GM12878 (cell line): ENCODE results near the gene CNOT10. TPM values are rescaled to one million over a fixed set of nuclear protein-coding genes. Genes with fewer than 3 reads are reported as not detected.

Experiments
- ATAC-seq: fragments of 200-7000 bp; cut with Tn5 transposase; 3 replicates; pipeline ENCODE4 v1.9.1; 2020; ENCODE audit warnings: mild to moderate bottlenecking, moderate library complexity
- BruUV-seq: library from RNA; stranded (reverse); fragments of 400-500 nt; replicated peaks from 2 replicates; lab custom pipeline; 2021; lab: Mats Ljungman, UMichigan
- CTCF ChIA-PET: fragments of 300-600 bp; sonication (Branson Sonifier 250); formaldehyde crosslinking; extraction: SDS; loops from one replicate; lab custom pipeline; 2021; ENCODE audit warnings: inconsistent platforms; lab: Yijun Ruan, JAX
- POLR2A ChIA-PET: fragments of 350-600 bp; formaldehyde crosslinking; extraction: SDS; loops from one replicate; lab custom pipeline; 2021; ENCODE audit warnings: inconsistent platforms; lab: Charles Lee
- RAD21 ChIA-PET: fragments of 300-600 bp; sonication (Branson Sonifier 250); formaldehyde crosslinking; loops from one replicate; lab custom pipeline; 2023; ENCODE audit warnings: antibody characterized with exemption; ENCODE audit not compliant: unreplicated experiment; lab: Charles Lee
- SMC1A ChIA-PET: fragments of 300-600 bp; sonication (Branson Sonifier 250); formaldehyde crosslinking; loops from one replicate; lab custom pipeline; 2023; ENCODE audit not compliant: unreplicated experiment, uncharacterized antibody; lab: Charles Lee
- DNase-seq: peaks from one replicate; pipeline ENCODE4 v3.0.0-alpha.2; 2011; ENCODE audit warnings: low read depth, low spot score
- FAIRE-seq: peaks from 3 replicates; lab custom pipeline; 2011; peaks lifted over from hg19 to GRCh38; lab: Jason Lieb, UNC
- H2AFZ ChIP-seq: 2 replicates; pipeline ENCODE4 v1.6.0; 2011; ENCODE audit warnings: low read depth, low read length, control low read depth; ENCODE audit not compliant: control insufficient read depth
- H3K27ac ChIP-seq: 2 replicates; pipeline ENCODE4 v1.5.1; 2011; ENCODE audit warnings: control low read depth; ENCODE audit not compliant: control insufficient read depth, insufficient read depth
- H3K27me3 ChIP-seq, 2 experiments: replicated peaks in 1 of 2; 2 replicates each; pipeline versions ENCODE4 v1.6.0 to v1.6.1; 2011; ENCODE audit warnings: low read length in 1 of 2; ENCODE audit not compliant: control insufficient read depth in 2 of 2, insufficient read depth in 2 of 2
- H3K36me3 ChIP-seq, 2 experiments: 2 replicates each; pipeline ENCODE4 v1.5.1; 2011; ENCODE audit warnings: low read length in 1 of 2; ENCODE audit not compliant: control insufficient read depth in 2 of 2, insufficient read depth in 2 of 2
- H3K4me1 ChIP-seq: 2 replicates; pipeline ENCODE4 v1.6.1; 2011; ENCODE audit warnings: mild to moderate bottlenecking, low read length, moderate library complexity, mixed read lengths; ENCODE audit not compliant: control insufficient read depth, insufficient read depth
- H3K4me2 ChIP-seq: 2 replicates; pipeline ENCODE4 v1.6.0; 2011; ENCODE audit warnings: control low read depth; ENCODE audit not compliant: control insufficient read depth, insufficient read depth
- H3K4me3 ChIP-seq: fragments of 200-600 bp; sonication (generic); 2 replicates; pipeline ENCODE4 v1.5.1; 2016
- H3K79me2 ChIP-seq: 2 replicates; pipeline ENCODE4 v1.6.0; 2011; ENCODE audit warnings: low read length; ENCODE audit not compliant: control insufficient read depth, insufficient read depth
- H3K9ac ChIP-seq: 2 replicates; pipeline ENCODE4 v1.8.0; 2011; ENCODE audit warnings: low read length, control low read depth, mixed read lengths; ENCODE audit not compliant: control insufficient read depth, insufficient read depth
- H3K9me3 ChIP-seq: replicated peaks from 3 replicates; pipeline ENCODE4 v1.5.1; 2011; ENCODE audit warnings: mild to moderate bottlenecking, low read length; ENCODE audit not compliant: control insufficient read depth, insufficient read depth
- H4K20me1 ChIP-seq: 2 replicates; pipeline ENCODE4 v1.6.0; 2011; ENCODE audit not compliant: control insufficient read depth, insufficient read depth
- BHLHE40 ChIP-seq, 2 experiments: fragments of 450-650 bp in 1 of 2; IDR thresholded peaks; 2 replicates each; pipeline ENCODE4 v1.6.1; 2011 to 2017; ENCODE audit warnings: low read depth in 2 of 2, borderline replicate concordance in 1 of 2, improper control_type of control experiment in 1 of 2, low read length in 1 of 2, mild to moderate bottlenecking in 1 of 2
- FOXM1 ChIP-seq: IDR thresholded peaks from 2 replicates; pipeline ENCODE4 v1.6.1; 2012; ENCODE audit warnings: low read depth, mild to moderate bottlenecking, inconsistent platforms, low read length, moderate library complexity
- IRF4 ChIP-seq: IDR thresholded peaks from 2 replicates; pipeline ENCODE4 v1.6.1; 2011; ENCODE audit warnings: low read depth, low read length
- KDM1A ChIP-seq: fragments of 200-600 bp; sonication (generic); IDR thresholded peaks from 2 replicates; pipeline ENCODE4 v1.6.1; 2016; ENCODE audit warnings: borderline replicate concordance
- MLLT1 ChIP-seq: fragments of 450-650 bp; IDR thresholded peaks from 2 replicates; pipeline ENCODE4 v1.6.1; 2016; ENCODE audit warnings: mild to moderate bottlenecking
- MTA3 ChIP-seq: IDR thresholded peaks from 2 replicates; pipeline ENCODE4 v1.6.1; 2012; ENCODE audit warnings: low read length, inconsistent platforms, borderline replicate concordance
- NFYA ChIP-seq: IDR thresholded peaks from 2 replicates; pipeline ENCODE4 v1.6.1; 2011; ENCODE audit warnings: low read depth, mild to moderate bottlenecking, low read length, improper control_type of control experiment, borderline replicate concordance
- POLR2AphosphoS5 ChIP-seq: IDR thresholded peaks from 2 replicates; pipeline ENCODE4 v1.6.1; 2011; ENCODE audit warnings: mild to moderate bottlenecking, low read length, inconsistent platforms
- RCOR1 ChIP-seq: conservative IDR thresholded peaks from 2 replicates; pipeline ENCODE4 v1.6.1; 2012; ENCODE audit warnings: low read depth, low read length, improper control_type of control experiment
- RUNX3 ChIP-seq: IDR thresholded peaks from 2 replicates; pipeline ENCODE4 v1.6.1; 2012; ENCODE audit warnings: low read length, inconsistent platforms
- SIN3A ChIP-seq: IDR thresholded peaks from 2 replicates; pipeline ENCODE4 v1.6.1; 2012; ENCODE audit warnings: low read depth, low read length, improper control_type of control experiment
- SPI1 ChIP-seq: IDR thresholded peaks from 2 replicates; pipeline ENCODE4 v1.6.1; 2011; ENCODE audit warnings: low read depth, mild to moderate bottlenecking, low read length, moderate library complexity, borderline replicate concordance; ENCODE audit not compliant: insufficient read depth
- ZNF622 ChIP-seq: fragments of 450-650 bp; IDR thresholded peaks from 2 replicates; pipeline ENCODE4 v1.6.1; 2017; ENCODE audit warnings: mild to moderate bottlenecking, inconsistent platforms
- WGBS: methylation state at CpG from one replicate; pipeline ENCODE4 v1.1.6; 2016; ENCODE audit warnings: low lambda C conversion rate; ENCODE audit not compliant: insufficient replicate concordance, insufficient coverage; ENCODE audit errors: missing lambda C conversion rate; 5-methylcytosine and 5-hydroxymethylcytosine counted together
- in situ Hi-C: fragments of 300-500 bp; cut with MboI; formaldehyde crosslinking; loops from 9 replicates; pipeline ENCODE4 v1.14.3; 2018; ENCODE audit warnings: mixed read lengths
- intact Hi-C: fragments of 100-400 bp; cut with micrococcal nuclease; formaldehyde crosslinking; loops from one replicate; pipeline ENCODE4 v1.14.2; 2022; ENCODE audit not compliant: unreplicated experiment
- polyA plus RNA-seq, 11 experiments: library from polyadenylated mRNA; depleted of rRNA in 4 of 11; unstranded in 6 of 11; stranded (reverse) in 5 of 11; fragments of >200 nt; fragmentation: Nextera tagmentation in 4 of 11; fragmentation: Illumina TruSeq in 1 of 11; extraction: Ambion mirVana in 4 of 11; extraction: Trizol in 1 of 11; gene quantifications; 1 replicate in 1 of 11; 2 replicates in 10 of 11; pipeline versions ENCODE4 v1.2.1 to v1.2.3, GENCODE V29; 2011 to 2016; ENCODE audit warnings: inconsistent platforms in 2 of 11, missing spikeins in 2 of 11, low read depth in 1 of 11
- total RNA-seq, 4 experiments: library from RNA; depleted of rRNA in 3 of 4; stranded (reverse); fragments of >200 nt in 3 of 4; fragmentation: Illumina TruSeq in 1 of 4; extraction: Trizol in 1 of 4; gene quantifications; 2 replicates each; pipeline versions ENCODE4 v1.2.1 to v1.2.3, GENCODE V29; 2013 to 2021
- TF ChIP-seq, protein P1 (sequence below): fragments of 450-650 bp; IDR thresholded peaks from 2 replicates; pipeline ENCODE4 v1.6.1; 2017; ENCODE audit warnings: mild to moderate bottlenecking, moderate library complexity
- TF ChIP-seq, protein P2 (sequence below), 3 experiments: IDR thresholded peaks in 2 of 3; conservative IDR thresholded peaks in 1 of 3; 2 replicates each; pipeline ENCODE4 v1.5.1; 2011; ENCODE audit warnings: low read depth in 3 of 3, low read length in 3 of 3, mild to moderate bottlenecking in 3 of 3, control low read depth in 2 of 3, moderate library complexity in 2 of 3, inconsistent platforms in 1 of 3, mixed read lengths in 1 of 3; ENCODE audit not compliant: control insufficient read depth in 2 of 3, insufficient read depth in 1 of 3; ENCODE audit errors: extremely low read depth in 1 of 3

CNOT10 gene
- total and polyA plus RNA-seq, 10 of the 15 experiments (the other 5 are each of a cell fraction or from before 2014, with no cell fraction given) = 18.2 to 51.9 (median 45.5) TPM

- no peak for TF ChIP-seq MLLT1
- TF ChIP-seq MTA3 = no peak
- TF ChIP-seq FOXM1 = no peak
- TF ChIP-seq RCOR1 = no peak
- TF ChIP-seq ZNF622 = no peak
- TF ChIP-seq POLR2AphosphoS5 = no peak
- TF ChIP-seq KDM1A = no peak
- no peak for TF ChIP-seq IRF4
- no peak for TF ChIP-seq NFYA
These were observed 9.8 kb upstream of the CNOT10 start (continued) for GRCh38 chr3:32675164-32675563.

- Histone ChIP-seq H3K4me3 (no peak overlapping the region), H3K27me3 (no peaks in the 10 kb centered on the region; a peak in 1 of 4 replicates), H3K9me3 (no peaks in the 10 kb centered on the region), H3K4me1 (no peaks in the 10 kb centered on the region), H3K27ac (no peak overlapping the region), H3K79me2 (no peaks in the 10 kb centered on the region), H4K20me1 (no peaks in the 10 kb centered on the region), H3K4me2 (no peak overlapping the region), H3K9ac (no peak overlapping the region), H3K36me3 (no peaks in the 10 kb centered on the region), H2AFZ (no peak overlapping the region; the same call in 1 of the 2 replicates)
- SMC1A ChIA-PET = no interaction called here
- DNase-seq (no peak), FAIRE-seq (no peak), ATAC-seq (no peak)
- WGBS = 40% methylated on average over 1 of the region's 1 CpG
- RAD21 ChIA-PET = interaction anchor here (1.0 kb wide), 1 partner anchor 228 kb away, joined by 3 read pairs; no protein-coding TSS in a partner anchor
- no TSS peak for BruUV-seq
- POLR2A ChIA-PET = no interaction called here
- in situ Hi-C loops (no loop called here), intact Hi-C loops (no loop called here)
- CTCF ChIA-PET = no interaction called here
- TF ChIP-seq SIN3A (no peak), RUNX3 (no peak), SPI1 (no peak), BHLHE40 (IDR thresholded peaks at IDR 0.05; ENCODE audit: borderline replicate concordance in 1 of 2, low read depth in 2 of 2, low read length in 1 of 2) (no peak)
- TF ChIP-seq, protein P1, sequence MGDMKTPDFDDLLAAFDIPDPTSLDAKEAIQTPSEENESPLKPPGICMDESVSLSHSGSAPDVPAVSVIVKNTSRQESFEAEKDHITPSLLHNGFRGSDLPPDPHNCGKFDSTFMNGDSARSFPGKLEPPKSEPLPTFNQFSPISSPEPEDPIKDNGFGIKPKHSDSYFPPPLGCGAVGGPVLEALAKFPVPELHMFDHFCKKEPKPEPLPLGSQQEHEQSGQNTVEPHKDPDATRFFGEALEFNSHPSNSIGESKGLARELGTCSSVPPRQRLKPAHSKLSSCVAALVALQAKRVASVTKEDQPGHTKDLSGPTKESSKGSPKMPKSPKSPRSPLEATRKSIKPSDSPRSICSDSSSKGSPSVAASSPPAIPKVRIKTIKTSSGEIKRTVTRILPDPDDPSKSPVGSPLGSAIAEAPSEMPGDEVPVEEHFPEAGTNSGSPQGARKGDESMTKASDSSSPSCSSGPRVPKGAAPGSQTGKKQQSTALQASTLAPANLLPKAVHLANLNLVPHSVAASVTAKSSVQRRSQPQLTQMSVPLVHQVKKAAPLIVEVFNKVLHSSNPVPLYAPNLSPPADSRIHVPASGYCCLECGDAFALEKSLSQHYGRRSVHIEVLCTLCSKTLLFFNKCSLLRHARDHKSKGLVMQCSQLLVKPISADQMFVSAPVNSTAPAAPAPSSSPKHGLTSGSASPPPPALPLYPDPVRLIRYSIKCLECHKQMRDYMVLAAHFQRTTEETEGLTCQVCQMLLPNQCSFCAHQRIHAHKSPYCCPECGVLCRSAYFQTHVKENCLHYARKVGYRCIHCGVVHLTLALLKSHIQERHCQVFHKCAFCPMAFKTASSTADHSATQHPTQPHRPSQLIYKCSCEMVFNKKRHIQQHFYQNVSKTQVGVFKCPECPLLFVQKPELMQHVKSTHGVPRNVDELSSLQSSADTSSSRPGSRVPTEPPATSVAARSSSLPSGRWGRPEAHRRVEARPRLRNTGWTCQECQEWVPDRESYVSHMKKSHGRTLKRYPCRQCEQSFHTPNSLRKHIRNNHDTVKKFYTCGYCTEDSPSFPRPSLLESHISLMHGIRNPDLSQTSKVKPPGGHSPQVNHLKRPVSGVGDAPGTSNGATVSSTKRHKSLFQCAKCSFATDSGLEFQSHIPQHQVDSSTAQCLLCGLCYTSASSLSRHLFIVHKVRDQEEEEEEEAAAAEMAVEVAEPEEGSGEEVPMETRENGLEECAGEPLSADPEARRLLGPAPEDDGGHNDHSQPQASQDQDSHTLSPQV = no peak
- TF ChIP-seq, protein P2, sequence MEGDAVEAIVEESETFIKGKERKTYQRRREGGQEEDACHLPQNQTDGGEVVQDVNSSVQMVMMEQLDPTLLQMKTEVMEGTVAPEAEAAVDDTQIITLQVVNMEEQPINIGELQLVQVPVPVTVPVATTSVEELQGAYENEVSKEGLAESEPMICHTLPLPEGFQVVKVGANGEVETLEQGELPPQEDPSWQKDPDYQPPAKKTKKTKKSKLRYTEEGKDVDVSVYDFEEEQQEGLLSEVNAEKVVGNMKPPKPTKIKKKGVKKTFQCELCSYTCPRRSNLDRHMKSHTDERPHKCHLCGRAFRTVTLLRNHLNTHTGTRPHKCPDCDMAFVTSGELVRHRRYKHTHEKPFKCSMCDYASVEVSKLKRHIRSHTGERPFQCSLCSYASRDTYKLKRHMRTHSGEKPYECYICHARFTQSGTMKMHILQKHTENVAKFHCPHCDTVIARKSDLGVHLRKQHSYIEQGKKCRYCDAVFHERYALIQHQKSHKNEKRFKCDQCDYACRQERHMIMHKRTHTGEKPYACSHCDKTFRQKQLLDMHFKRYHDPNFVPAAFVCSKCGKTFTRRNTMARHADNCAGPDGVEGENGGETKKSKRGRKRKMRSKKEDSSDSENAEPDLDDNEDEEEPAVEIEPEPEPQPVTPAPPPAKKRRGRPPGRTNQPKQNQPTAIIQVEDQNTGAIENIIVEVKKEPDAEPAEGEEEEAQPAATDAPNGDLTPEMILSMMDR (IDR thresholded peaks at IDR 0.05 in 2 of 3, conservative IDR thresholded peaks at IDR 0.05 in 1 of 3; ENCODE audit: control insufficient read depth in 2 of 3, extremely low read depth in 1 of 3, insufficient read depth in 1 of 3, low read depth in 3 of 3, low read length in 3 of 3) = no peak
These were observed 9.3 kb upstream of the CNOT10 start for GRCh38 chr3:32675650-32676049.
